AG08396 (cell line): ENCODE data around the gene ELF2.
"Not testable (repeated sequence)": the region's sequence is repeated elsewhere in the genome, so short reads cannot be mapped to it uniquely, and the experiment has no call there.

Experiments used
- DNase-seq: peaks from one replicate; pipeline ENCODE4 v3.0.0; 2012; ENCODE audit warnings: low spot score, mixed read lengths

ELF2 gene

DNA sequence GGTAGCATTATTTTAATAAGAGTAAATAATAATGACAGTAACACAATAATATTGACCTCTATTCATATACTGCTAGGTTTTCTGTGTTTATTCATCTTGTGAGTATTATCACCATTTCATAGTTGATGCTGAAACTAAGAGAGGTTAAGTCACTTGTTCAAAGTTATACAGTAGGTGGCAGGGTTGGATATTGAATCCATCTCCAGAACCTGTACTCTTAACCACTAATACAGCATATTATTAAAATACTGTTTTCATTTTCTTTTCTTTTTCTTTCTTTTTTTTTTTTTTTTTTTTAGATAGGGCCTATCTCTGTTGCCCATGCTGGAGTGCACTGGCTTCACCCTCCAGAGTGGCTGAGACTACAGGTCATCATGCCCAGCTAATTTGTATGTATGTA, 7.1 kb upstream of the ELF2 start:
- no peak for DNase-seq

DNA sequence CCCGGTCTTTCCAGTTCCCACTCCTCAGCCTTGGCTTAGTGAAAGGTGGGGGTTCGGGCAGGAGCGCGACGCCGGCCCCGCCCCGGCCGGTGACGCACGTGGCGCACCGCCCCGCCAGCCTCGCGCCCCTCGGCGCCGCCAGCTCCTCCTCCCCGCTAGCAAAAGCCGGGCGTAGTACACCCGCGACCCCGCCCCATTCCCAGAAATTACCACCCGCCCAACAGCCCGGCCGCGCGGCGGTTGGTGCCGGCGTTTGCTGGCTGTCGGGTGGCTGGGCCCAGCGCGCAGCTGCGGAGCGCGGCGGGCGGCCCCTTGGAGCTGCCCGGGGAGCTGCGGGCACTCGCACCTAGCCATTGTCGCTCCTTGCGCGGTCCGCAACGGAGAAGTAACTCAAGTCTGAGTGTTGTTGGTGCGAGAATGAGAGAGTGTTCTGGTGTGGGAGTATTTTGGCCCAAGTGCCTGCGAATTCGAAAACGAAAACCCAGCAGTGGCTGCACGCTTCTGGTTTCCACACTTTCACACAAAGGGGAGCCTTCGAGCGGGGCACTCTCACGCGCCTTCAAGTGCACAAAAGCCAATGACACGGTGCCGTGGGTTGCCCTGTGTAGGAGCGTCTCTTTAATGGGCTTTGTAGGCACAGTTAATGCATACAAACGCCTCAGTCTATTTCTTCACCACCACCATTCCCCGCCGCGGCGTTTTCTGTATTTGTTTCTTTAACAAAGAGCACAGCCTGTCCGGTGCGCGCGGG, 1.0 kb upstream of the ELF2 start:
- DNase-seq: peak; percentile 97

GRCh38 chr4:139176302-139177048, 543 bp downstream of the ELF2 start:
- DNase-seq: peak; percentile 82

GRCh38 chr4:139175646-139176301, 1.2 kb downstream of the ELF2 start:
- no peak for DNase-seq

DNA sequence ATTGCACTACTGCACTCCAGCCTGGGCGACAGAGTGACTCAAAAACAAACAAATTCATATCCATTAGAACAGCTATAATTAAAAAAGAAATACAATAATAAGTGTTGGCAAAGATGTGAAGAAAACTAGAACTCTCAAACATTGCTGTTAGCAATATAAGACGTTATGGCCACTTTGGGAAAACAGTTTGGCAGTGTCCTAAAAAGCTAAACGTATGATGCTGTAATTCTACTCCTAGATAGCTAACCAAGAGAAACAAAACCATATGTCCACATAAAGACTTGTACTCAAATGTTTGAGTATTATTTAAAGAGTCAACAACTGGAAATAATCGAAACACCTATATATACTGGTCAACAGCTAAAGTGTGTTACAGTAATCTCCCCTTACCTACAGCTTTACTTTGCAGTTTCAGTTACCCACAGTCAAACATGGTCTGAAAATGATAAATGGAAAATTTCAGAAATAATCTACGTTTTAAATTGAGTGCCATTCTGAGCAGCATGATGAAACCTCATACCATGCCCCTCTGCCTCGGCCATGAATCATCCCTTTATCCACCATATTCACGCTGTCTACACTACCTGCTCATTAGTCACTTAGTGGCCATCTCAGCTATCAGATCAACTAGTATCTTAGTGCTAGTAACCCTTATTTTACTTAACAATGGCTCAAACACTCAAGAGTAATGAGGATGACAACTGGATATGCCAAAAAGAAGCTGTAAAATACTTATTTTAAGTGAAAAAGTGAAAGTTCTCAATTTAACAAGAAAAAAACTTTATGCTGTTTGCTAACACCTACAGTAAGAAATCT, 4.9 kb downstream of the ELF2 start:
- DNase-seq: no peak

GRCh38 chr4:139170932-139171331, 6.1 kb downstream of the ELF2 start:
- no peak for DNase-seq

GRCh38 chr4:139167774-139168444, 9.1 kb downstream of the ELF2 start:
- DNase-seq: peak; percentile 55

DNA sequence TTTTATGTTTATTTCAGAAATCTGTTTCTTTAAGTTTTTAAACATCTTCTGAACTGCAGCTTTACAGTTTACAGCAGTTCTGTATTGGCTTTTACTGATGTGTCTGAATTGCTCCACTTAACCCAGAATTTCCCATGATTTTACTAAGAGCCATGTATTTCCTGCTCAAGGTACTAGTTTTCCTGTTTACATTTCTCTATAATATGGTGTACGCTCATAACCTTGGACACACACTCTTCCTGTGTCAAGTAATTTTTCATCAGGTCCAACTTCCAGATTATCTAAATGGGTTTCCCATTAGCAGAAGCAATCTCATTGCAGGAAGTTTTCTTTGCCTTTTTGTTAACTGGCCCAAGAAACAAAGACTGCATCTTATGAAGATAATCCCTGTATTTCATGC, 12.3 kb downstream of the ELF2 start:
- DNase-seq: no peak

DNA sequence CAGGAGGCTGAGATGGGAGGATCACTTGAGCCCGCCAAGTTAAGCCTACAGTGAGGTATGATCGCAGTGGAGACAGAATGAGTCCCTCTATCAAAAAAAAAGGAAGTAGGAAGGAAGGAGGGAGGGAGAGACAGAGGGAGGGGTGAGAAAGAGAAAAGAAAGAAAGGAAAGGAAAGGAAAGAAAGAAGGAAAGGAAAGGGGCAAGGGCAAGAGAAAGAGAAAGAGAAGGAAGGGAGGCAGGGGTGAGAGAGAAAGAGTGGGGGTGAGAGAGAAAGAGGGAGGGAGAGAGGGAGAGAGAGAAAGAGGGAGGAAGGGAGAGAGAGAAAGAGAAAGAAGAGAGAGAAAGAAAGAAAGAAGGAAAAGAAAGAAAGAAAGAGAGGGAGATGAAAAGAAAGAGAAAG, 13.2 kb downstream of the ELF2 start:
- DNase-seq: no peak

DNA sequence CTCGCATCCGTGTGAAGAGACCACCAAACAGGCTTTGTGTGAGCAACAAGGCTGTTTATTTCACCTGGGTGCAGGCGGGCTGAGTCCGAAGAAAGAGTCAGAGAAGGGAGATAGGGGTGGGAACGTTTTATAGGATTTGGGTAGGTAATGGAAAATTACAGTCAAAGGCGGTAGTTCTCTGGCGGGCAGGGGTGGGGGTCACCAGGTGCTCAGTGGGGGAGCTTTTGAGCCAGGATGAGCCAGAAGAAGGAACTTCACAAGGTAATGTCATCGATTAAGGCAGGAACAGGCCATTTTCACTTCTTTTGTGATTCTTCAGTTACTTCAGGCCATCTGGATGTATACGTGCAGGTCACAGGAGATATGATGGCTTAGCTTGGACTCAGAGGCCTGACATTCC, 19.0 kb downstream of the ELF2 start:
- DNase-seq: not testable (repeated sequence)

GRCh38 chr4:139154952-139155557, 22.0 kb downstream of the ELF2 start:
- no peak for DNase-seq

- no peak for DNase-seq
These were observed 22.5 kb downstream of the ELF2 start for GRCh38 chr4:139154538-139154937.

DNA sequence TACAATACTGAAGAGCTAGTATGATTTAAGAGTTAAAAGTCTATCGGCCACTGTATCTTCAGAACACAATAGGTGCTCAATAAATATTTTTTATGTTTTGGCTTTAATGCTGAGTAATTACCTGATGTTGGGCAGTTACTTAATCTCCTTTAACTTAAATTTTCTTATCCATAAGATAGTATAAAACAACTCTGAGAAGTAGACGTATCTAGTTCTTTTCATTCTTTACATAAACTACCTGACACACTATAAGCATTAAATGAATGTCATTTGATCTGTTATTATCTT, 22.9 kb downstream of the ELF2 start:
- DNase-seq: no peak

GRCh38 chr4:139153411-139154133, 23.4 kb downstream of the ELF2 start:
- no peak for DNase-seq

GRCh38 chr4:139152249-139152648, 24.8 kb downstream of the ELF2 start:
- no peak for DNase-seq

DNA sequence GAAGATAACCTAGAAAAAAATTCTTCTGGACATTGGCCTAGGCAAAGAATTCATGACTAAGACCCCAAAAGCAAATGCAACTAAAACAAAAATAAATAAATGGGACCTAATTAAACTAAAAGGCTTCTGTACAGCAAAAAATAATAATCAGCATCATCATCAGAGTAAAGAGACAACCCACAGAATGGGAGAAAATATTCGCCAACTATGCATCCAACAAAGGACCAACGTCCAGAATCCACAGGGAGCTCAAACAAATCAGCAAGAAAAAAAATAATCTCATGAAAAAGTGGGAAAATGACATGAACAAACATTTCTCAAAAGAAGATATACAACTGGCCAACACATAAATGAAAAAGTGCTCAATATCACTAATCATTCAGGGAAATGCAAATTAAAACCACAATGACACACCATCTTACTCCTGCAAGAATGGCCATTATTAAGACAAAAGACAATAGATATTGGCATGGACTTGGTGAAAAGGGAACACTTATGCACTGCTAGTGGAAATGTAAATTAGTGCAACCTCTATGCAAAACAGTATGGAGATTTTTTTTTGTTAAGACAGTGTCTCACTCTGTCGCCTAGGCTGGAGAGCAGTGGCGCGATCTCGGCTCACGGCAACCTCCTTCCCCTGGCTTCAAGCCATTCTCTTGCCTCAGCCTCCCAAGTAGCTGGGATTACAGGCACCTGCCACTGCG, 29.9 kb downstream of the ELF2 start:
- DNase-seq: no peak

GRCh38 chr4:139145552-139145932, 31.5 kb downstream of the ELF2 start:
- DNase-seq: no peak

GRCh38 chr4:139144911-139145551, 32.0 kb downstream of the ELF2 start:
- DNase-seq: no peak

- peak; percentile 28 for DNase-seq
These were observed 32.7 kb downstream of the ELF2 start for GRCh38 chr4:139144161-139144859.
